NOMO-1 treated with dmso at 0.1 percent for 144 hours (cell line): ENCODE data around the gene PLIN4.

Source experiments
- DNase-seq: peaks from one replicate; lab custom pipeline; 2025; ENCODE audit not compliant: unreplicated experiment; lab: John Stamatoyannopoulos, UW

The PLIN4 gene

GRCh38 chr19:4493104-4493928 is 25.0 kb downstream of the PLIN4 start:
- no peak for DNase-seq

GRCh38 chr19:4492337-4493103 is 25.8 kb downstream of the PLIN4 start:
- DNase-seq, result no peak

- no peak for DNase-seq
Measured at GRCh38 chr19:4491446-4491845, 26.8 kb downstream of the PLIN4 start.

- DNase-seq, result no peak
Measured at GRCh38 chr19:4488496-4488895, 29.8 kb downstream of the PLIN4 start.

- no peak for DNase-seq
Measured at GRCh38 chr19:4487572-4487971, 30.7 kb downstream of the PLIN4 start.

- no peak for DNase-seq
Measured at GRCh38 chr19:4483385-4483784, 34.9 kb downstream of the PLIN4 start.

- DNase-seq, result no peak
Measured at GRCh38 chr19:4482721-4483364, 35.4 kb downstream of the PLIN4 start.

- DNase-seq, result no peak
Measured at GRCh38 chr19:4477034-4477801, 41.1 kb downstream of the PLIN4 start.

- DNase-seq, result no peak
Measured at GRCh38 chr19:4474514-4475022, 43.7 kb downstream of the PLIN4 start.

- DNase-seq, result no peak
Measured at GRCh38 chr19:4473763-4474513, 44.3 kb downstream of the PLIN4 start.

- no peak for DNase-seq
Measured at GRCh38 chr19:4473011-4473762, 45.1 kb downstream of the PLIN4 start.

- no peak for DNase-seq
Measured at GRCh38 chr19:4472174-4472974, 45.9 kb downstream of the PLIN4 start, which contains the start of gene HDGFL2. TSS of gene HDGFL2 (plus strand) at chr19:4472297. CDS start at chr19:4472351, 54 bp downstream.

GRCh38 chr19:4471403-4472173 is 46.7 kb downstream of the PLIN4 start:
- peak; percentile 100 for DNase-seq

- no peak for DNase-seq
Measured at GRCh38 chr19:4467835-4468234, 50.5 kb downstream of the PLIN4 start.

GRCh38 chr19:4464815-4465581 is 53.3 kb downstream of the PLIN4 start:
- DNase-seq, result no peak

GRCh38 chr19:4457654-4458395 is 60.5 kb downstream of the PLIN4 start, which contains the start of gene UBXN6:
TSS of gene UBXN6 (minus strand) at chr19:4457794. CDS start at chr19:4457697, 97 bp downstream.
- DNase-seq, result peak; percentile 97
